ENCODE results near the gene AKAP6.

AKAP6 gene

DNA sequence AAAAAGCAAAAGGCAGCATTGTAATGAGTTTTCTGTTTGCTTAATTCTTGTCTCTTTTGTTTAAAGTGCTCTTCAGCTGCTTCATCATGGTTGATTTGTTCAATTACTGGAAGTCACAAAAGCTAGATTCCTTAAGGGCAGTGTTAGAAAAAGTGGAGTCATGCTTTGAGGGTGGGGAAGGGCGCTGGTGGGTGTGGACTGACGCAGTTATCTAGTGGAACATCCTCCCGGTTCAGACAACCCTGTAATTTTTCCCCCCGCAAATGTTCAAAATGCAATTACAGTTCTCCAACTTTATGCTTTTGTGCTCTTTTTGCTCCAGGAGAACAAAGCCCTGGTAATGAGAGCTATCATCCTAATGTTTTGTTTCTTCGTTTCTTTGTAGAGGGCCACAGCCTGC is 2.1 kb downstream of the AKAP6 start:
- DNase-seq = no peak

DNA sequence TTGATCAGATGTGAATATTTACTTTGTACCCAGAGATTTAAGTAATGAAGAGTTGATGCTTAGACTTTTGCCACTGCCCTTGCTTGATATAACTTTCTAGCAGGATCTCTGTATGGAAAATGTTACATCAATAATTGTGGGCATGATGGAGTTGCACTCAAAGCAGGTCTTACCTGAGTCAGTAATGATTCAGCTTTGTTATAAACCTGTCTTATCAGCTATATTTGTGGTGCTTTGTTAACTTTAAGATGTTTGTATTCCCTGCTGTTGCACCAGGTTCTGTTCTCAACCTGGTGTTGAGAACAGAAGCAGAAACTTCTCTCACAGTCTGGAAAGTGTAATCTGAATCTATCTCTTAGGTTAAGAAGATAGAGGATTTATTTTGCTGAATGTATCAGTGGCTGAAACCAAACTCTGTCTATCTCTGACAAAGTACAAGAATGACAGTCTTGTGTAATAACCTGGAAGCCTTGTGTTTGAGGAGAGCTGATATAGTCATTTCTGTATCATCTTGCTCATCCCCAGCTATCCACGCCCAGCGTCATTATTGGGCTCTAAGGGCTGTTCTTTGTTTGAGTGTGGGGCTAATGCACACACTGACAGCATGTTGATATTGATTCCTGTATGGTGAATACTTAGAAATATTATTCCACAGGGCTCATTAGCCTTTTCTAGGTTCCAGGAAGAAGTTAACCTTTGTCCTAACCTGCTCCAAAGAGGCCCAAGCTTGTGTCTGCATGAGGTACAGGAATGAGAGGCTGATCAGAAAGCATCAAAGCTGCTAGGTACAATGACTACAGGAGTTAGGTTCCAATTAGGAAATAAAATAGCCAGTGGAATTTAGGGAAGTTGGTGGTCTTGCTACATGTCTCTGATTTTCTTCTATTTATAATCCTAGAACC is 3.6 kb downstream of the AKAP6 start:
- DNase-seq = peak; percentile 13

GRCh38 chr14:32336702-32337101 is 7.6 kb downstream of the AKAP6 start:
- no peak for DNase-seq

- no peak for DNase-seq
These were observed 8.7 kb downstream of the AKAP6 start for GRCh38 chr14:32337759-32338158.

DNA sequence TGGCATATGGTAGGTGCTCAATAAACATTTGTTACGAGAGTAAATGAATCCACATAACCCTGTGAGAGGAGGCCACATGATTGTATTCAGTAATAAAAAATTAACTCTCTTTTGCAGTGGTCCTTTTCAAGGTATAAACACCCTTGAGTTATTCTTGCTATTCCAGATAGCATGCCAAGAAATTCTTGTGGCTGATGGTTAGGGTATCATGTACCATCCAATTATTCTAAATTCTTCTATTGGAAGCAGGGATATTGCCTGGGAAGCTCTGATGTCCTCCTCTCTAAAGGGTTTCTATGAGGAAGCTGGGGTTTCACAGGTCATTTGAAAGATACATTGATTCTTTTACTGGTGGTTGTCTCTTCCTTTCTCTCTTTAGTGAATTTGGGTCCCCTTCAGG is 10.1 kb downstream of the AKAP6 start:
- DNase-seq = no peak

DNA sequence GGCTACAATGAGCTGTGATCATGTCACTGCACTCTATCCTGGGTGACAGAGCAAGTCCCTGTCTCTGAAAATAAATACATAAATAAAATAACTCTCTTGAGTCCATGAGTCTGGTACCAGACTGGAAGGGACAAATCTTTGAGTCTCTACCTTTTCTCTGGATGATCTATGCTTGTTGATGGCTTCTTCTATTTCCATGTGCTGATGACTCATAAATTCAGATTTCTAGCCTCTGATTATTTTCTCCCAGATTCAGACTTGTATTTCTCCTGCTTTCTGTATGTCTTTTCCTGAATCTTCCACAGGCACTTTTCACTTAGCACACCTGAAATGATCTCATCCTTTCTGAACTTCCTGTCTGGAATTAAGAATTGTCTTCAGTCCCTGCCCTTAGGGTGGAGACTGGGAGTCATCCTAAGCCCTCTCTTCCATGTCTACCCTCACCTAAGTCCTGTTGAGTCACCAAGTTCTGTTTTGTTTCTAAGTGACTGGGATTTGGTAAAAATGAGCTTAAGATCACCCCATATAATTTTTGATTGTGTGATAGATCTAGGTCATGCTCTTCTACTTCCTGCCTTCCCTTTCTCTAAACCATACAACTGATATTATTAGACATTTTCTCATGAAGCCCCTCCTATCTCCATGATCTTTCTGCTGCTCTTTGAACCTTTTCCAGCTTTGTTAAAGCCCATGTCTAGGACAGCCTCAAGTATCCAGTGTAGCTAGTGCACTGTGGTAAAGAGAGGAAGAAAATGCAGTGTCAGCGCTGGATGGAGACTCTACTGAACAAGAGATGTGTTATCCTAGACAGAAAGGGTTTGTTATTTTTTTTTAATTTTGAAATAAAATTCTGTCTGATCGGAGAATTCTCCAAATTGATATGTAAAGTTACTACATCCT is 13.1 kb downstream of the AKAP6 start:
- DNase-seq = no peak

DNA sequence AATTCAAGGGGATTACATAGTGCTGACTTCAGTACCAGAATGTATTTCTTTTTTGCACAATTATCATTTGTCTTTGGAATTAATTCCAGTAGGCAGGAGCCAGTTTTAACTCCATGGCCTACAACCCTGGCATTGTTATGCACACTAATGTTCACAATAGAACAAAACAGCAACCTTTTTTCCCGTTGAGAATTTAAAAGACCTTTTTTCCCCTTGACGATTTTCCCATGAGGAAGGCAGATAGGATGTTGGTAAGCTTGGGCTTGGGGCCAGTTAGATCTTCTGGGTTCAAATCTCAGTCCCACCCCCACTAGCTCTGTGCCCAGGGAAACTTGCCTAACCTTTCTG is 13.7 kb downstream of the AKAP6 start:
- no peak for DNase-seq

- DNase-seq = no peak
These were observed 14.9 kb downstream of the AKAP6 start for GRCh38 chr14:32343926-32344430.

- no peak for DNase-seq
These were observed 16.3 kb downstream of the AKAP6 start for GRCh38 chr14:32345311-32345791.

GRCh38 chr14:32349322-32349721 is 20.2 kb downstream of the AKAP6 start:
- DNase-seq = no peak

- no peak for DNase-seq
These were observed 20.9 kb downstream of the AKAP6 start for GRCh38 chr14:32350020-32350419.

DNA sequence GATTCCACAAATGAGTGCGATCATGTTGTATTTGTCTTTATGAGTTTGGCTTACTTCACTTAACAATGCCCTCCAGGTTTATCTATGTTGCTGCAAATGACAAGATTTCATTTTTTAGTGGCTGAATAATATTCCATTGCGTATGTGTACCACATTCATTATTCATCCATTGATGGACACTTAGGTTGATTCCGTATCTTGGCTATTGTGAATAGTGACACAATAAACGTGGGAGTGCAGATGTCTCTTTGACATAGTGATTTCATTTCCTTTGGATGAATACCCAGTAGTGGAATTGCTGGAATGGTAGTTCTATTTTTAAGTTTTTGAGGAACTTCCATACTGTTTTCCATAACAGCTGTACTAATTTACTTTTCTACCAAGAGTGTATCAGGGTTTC is 23.5 kb downstream of the AKAP6 start:
- no peak for DNase-seq

DNA sequence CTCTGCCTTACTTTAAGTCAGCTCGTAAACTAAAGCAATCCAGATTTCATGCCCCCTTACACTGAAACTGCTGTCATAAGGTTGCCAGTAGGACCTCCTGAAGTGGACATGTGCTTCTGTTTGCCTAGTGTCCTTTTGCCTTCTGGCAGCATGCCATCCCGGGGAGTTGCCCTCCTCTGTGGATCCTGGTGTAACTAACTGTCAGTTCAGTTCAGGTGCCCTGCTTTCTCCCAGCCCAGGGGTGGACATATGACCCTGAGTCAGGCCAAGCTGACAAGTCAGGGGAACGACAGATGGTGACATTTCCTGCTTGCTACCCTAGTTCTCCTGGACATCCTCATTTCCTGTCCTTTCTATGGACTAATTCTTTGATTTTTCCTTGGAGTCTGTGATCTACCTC is 25.6 kb downstream of the AKAP6 start:
- DNase-seq = no peak

DNA sequence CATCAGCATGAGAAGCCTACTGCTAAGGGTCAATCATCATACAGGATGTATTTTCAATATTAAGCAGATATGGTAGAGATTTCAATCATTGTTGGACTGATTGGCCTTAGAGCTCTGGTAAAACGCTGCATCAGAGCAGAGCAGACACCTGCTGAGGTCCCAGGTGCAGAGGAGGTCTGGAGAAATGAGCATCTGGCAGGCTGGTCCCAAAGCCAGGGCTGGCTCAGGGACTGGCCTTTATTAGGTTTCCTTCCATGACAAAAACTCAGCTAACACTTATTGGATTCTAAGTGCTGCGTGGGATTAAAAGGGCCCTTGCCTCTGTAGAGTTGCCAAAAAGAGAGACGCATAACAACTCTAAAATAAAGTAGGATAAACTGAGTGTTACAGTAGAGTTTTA is 29.7 kb downstream of the AKAP6 start:
- DNase-seq = no peak

DNA sequence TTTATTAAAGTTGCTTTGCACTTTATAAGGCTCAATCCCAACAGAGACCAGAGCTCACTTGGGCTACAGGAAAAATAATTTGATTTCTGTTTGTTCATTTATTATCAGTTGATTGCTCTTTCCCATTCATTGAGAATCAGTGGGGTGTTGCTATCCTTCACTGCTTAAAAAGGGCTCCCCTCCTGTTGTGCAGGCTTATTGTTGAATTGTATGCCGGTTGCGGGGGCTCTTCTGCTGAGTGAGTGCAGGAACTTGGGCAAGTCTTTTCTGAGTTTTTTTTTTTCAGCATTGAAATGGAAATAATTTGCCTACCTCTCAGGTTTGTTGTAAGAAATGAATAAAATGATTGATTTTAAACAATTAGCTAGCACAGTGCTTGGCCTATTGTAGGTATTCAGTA is 32.6 kb downstream of the AKAP6 start:
- no peak for DNase-seq

- DNase-seq = no peak
These were observed 34.7 kb downstream of the AKAP6 start for GRCh38 chr14:32363761-32364160.

DNA sequence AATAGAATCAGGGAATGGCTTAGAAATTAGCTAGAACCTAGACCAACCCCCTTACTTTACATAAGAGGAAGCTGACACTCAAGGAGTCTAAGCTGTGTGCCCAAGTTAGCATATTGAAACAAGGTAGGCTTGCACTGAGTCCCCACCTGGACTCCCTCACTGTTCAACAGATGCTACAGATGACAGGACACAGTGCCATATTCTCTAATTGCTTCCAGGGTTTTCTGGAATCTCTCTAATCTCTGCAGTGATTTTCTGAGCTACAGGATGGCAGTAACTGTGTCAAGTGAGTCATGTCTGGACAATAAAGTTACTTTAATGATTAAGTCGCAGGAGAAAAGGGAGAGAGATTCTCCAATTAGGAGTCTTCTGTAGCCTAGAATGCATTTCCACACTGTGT is 35.8 kb downstream of the AKAP6 start:
- no peak for DNase-seq

DNA sequence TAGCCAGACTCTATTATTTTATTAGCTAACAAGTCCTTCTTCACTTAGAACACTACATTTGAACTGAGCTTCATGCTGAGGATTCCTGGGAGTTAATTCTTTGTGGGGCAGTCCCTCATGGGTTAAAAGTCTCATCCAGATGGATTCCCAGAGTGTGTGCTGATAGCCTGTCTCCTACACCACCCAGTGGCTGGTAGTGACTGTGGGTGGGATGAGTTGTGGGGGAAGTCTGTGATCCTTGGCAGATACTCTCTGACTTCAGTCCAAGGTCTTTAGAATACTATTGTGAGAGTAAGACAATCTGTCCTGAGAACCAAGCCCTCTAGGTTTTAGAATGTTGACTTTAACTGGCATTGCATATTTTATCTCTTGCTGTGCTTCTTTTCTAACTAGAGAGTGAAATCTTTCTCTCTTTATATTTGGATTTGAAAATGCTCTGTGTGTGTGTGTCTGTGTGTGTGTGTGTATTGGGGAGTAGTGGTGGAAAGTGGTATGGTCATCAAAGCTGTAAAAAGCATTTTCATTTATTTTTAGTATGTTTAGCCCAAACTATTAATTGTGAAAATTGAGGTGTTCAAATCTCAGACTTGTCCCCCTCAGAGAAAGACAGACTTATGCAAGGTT is 37.3 kb downstream of the AKAP6 start:
- DNase-seq = no peak

DNA sequence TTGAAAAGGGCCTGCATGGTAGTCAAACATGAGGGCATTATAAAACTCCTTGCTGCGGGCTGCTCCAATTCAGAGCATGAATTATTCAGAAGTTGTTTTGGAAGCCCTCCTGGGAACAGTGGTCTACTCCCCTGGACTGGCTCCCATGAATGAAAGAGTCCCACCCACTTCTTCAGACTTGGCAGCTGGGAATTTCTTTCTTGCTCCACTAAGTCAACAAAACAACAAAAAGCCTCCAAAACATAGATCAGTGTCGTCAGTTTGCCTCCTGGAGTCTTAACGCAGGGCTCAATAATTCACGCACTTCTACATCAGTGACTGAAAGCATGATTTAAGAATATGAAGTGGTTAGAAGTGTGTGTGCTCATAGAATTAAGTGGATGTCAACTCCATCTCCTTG is 37.9 kb downstream of the AKAP6 start:
- no peak for DNase-seq

DNA sequence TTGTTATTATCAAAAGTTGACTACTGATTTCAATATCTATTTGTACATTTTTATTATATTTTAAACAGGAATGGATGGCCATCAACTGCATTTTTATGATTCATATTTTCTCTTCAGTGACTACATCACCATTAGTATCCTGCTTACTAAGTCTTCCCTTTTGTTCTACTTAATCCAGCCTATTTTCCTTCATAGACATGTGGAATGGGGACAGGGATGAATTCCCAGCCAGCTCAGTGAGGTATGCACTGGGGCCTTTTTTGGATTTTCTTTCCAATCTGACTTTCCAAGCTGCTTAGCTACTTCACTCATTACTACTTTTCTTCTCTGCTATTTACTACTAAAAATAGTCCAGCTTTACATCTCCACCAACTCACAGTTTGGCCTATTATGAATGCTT is 38.4 kb downstream of the AKAP6 start:
- no peak for DNase-seq

GRCh38 chr14:32368107-32368506 is 39.0 kb downstream of the AKAP6 start:
- DNase-seq = no peak

- no peak for DNase-seq
These were observed 41.6 kb downstream of the AKAP6 start for GRCh38 chr14:32370714-32371113.

GRCh38 chr14:32372154-32372553 is 43.1 kb downstream of the AKAP6 start:
- no peak for DNase-seq

Measured in stimulated activated CD4-positive, alpha-beta T cell treated with anti-CD3 and anti-CD28 coated beads, Interleukin-15, amount 100 ng/mL, for 24 hours (primary cell).